ENCODE measurements around the gene EMC6.
A peak's percentile ranks its signal among the peaks of the same experiment; 100 is the strongest.
"Not testable (repeated sequence)": the region's sequence is repeated elsewhere in the genome, so short reads cannot be mapped to it uniquely, and the experiment has no call there.

EMC6 gene

DNA sequence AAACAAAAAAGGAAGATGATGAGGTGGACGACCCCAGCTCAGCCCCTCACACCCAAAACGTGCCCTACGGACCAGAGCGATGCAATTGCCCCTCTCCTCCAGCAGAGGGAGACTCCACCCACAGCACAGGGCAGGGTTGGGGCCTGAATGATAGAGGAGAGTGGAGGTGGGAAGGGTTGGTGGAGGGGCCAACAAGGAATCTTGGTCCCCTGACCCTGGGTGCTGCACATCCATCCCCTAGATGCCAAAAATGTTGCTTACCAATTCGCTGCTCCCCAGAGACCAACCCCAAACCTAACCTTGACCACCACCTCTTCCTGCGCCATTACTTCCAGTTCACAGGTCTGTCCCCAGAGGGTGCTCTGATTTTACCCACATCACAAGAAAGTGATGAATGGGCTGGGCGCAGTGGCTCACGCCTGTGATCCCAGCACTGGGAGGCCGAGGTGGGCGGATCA is 14.5 kb downstream of the EMC6 start:
- DNase-seq: no peak

DNA sequence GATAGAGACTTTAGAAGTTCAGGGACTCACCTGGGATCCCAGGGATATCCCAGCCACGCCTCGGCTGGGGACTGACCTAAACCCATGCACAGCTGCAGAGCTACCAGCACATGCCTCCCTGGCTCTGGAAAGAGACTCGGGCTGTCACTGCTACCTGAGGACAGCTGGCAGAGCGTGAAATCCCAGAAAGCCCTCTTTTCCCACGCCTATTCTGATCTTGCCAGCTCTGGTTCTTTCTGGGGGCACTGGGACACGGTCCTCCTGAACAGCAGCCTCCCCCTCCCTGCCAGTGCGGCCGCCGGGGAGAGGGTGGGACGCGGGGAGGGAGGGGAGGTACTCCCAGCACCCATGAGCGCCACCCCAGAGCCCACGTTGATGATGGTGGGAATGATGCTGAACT is 16.6 kb downstream of the EMC6 start:
- DNase-seq: peak; percentile 40

DNA sequence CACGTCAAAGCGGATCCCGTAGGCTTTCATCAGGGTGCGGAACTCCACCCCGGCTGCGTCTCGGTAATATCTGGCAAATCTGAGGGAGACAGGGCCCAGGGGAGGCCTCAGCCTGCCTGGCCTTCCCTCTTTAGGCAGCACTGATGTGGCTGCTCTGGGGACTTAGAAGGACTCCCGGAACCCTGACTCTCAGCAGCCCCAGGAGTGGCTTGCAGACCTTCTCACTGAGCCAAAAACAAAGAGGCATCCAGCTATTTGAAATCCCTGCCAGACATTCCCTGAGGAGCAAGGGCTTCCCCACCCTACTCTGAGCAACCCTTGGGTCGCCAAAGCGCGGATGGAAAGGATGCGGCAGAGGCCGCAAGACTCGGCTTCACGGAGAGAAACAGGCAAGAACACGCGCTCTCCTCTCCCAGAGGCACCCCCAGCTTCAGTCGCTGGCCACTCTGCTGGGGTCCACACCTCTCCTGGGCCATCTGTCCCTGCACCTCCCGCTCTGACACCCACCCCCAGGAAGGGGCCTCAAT is 19.5 kb downstream of the EMC6 start:
- DNase-seq: no peak

DNA sequence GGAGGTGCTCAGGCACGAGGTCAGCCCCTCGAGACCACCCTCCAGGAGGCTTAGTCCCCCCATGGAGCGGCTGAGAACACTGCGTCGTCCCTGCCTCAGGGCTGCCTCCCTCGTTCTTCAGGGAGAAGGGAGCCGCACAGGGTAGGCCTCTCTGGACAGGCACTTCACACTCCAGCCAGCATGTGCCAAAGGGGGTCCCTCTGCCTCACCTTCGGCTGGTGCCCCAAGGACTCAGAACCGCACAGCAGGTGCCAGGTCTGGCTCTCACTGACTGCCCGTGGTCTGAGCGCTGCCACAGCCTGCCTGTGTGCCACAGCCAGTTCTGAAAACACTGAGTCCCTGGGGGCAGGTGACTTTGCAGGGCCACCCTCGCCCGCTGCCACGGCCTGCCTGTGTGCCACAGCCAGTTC is 20.2 kb downstream of the EMC6 start:
- no peak for DNase-seq

DNA sequence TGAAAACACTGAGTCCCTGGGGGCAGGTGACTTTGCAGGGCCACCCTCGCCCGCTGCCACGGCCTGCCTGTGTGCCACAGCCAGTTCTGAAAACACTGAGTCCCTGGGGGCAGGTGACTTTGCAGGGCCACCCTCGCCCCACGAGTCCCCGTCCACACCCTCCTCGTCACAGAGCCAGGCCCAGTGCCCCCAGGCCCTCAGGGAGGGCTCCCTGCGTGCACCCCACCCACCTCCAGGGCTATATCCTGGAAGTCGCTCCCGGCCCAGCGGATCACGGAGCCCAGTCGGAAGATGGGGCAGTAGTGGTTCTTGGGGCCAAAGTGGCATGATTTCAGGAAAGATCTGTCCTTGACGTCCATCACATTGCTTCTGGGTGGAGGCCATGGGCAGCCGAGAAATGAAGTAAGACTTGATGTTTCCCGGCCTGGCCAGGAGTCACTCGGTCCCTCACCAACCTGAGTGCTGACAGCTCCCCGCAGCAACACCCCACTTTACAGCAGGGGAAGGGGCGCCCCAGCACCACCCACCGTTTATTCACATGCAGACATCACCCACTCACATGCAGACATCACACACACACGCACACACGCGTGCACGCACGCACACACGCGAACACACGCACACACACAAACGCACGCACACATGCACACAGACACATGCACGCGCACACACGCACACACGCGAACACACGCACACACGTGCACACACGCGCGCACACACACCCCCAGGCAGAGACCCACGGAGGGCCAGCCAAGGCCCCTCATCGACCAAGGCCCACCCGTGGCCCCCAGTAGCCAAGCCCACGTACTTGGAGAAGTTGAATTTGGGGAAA is 20.9 kb downstream of the EMC6 start:
- no peak for DNase-seq

DNA sequence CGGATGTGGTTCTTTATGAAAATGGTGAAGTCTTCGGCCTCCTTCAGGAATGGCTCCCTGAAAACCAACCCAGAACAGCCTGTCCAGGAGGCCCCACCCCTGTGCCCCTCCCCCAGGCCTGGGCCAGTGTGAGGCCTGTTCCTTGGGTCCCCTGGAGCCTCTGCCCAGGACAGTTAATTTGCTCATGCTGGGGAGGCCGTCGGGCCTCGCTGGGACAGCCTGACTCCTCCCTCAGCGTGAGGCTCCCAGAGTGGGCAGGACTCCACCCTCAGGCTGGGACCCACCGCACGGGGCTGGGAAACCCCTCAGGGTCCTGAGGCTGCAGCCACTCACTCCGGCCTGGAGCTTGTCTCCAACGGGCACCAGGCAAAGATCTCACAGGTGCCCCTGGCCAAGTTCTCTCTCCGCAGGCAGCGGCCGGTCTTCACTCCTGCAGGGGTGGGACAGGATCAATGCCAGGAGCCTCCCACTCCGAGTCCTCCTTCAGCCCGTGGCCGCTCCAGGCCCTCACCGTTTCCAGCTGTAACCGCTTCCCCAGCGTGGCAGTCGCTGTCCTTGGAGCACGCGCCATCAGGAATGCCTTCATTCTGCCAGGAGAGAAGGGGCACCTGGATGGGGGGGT is 21.6 kb downstream of the EMC6 start:
- no peak for DNase-seq

DNA sequence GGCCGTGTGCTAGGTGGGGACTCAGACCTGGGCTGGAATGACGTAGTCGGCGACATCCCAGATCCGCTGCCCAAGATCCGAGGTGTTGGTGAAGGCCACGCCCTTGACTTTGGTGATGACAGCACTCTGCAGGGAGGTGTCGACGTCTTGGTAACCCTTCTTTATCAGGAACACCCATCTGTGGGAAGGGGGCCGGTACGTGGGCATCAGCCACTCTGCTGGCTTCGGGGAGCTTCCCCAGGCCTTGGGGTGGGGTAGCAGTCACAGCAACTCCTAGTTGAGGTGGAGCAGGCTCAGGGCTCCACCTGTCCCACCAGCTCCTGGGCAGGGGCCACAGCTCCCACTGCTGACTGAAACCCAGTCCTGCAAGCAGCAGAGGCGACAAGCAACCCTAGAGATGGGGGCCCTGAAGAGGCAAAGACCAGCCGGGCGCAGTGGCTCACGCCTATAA is 23.0 kb downstream of the EMC6 start:
- DNase-seq: no peak

DNA sequence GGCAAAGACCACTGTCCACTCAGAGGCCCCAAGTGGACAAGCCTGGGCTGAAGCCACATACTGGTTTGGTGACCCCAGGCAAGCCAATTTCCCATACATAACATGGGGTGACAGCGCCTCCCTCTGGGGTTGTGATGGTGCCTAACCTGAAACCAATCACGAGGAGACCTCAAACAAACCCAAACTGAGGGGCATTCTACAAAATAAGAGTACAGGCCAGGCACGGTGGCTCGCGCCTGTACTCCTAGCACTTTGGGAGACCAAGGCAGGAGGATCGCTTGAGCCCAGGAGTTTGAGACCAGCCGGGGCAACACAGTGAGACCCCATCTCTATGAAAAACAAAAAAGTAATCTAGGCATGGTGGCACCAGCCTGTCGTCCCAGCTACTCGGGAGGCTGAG is 23.7 kb downstream of the EMC6 start:
- no peak for DNase-seq

DNA sequence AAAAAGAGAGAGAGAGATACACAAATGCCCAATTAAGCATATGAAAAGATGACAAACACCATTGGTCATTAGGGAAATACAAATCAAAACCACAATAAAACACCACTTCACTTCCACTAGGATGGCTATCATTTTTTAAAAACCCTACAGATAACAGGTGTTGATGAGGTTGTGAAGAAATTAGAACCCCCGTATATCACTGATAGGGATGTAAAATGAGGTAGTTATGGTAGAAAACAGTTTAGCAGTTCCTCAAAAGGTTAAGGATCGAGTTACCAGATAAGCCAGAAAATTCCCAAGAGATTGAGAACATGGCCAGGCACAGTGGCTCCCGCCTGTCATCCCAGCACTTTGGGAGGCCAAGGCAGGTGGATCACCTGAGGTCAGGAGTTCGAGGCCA is 24.5 kb downstream of the EMC6 start:
- no peak for DNase-seq

DNA sequence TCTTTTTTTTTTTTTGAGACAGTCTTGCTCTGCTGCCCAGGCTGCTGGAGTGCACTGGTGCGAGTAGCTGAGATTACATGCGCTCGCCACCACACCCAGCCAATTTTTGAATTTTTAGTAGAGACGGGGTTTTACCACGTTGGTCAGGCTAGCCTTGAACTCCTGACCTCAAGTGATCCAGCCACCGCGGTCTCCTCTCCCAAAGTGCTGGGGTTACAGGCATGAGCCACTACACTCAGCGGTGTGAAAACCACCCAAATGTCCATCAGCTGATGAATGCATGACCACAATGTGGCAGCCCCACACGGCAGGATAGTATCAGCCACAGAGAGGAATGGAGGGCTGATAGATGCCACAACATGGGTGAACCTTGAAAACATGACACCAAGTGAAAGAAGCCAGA is 25.2 kb downstream of the EMC6 start:
- no peak for DNase-seq

DNA sequence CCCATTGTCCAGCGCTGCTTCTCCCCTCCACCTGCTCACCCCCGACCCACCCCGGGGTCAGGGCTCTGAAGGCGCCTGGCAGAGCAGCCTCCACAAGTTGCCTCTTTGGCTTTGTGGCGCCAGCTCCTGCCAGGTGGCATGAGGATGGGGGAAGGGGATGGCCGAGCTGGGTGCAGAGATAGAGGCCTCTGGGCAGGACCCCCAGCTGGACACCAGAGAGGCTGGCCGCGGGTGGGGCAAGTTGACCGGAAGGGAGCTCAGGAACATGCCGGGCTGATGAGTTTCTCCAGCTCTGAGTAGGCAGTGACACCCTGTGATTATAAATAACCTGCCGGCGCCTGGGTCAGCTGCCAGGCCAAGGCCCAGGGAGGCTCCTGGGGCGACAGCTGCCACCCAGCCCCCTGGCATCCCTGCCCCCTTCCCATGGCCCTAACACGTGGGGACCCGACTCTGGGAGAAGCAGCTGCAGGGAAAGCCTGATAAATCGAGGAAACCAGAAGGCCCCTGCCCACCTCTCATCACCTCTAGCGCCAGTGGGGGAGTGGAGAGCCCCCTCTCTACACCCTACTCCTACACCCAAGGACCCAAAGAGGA is 26.6 kb downstream of the EMC6 start:
- DNase-seq: no peak

DNA sequence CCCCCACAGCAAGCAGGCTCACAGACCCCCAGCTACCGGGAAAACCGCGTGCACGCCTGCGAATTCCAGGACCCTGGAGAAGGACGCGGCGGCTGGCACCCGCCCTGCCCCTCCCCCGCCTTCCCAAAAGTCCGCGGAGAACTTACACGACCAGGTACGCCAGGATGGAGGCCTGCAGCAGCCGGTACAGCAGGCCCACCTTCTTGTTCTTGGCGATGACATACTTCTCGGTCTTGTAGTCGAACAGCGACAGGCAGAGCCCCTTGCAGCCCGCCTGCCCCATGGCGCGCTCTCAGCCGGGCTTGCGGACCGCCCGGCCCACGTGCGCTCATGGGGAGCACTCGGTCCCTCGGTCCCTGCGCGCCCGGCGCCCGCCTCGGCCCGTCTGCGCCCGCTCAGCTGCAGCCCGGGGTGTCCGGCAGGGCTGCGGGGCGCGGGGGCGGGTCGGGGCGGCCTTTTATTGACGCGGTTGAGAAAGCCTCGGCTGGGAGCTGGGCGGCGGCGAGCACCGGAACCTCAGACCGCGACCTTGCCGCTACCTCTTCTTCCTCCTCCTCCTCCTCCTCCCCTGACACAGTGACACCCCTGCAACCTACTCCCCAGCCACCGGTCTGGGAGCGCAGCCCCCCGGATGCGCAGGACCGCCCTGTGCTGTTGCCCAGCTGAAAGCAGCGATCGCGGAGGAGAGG is 27.3 kb downstream of the EMC6 start, which contains the start of gene P2RX5:
Gene P2RX5, minus strand, starts transcription at position 433 of the 689 bp plus-strand sequence. Its CDS starts 150 bp downstream, at position 283.
- no peak for DNase-seq

DNA sequence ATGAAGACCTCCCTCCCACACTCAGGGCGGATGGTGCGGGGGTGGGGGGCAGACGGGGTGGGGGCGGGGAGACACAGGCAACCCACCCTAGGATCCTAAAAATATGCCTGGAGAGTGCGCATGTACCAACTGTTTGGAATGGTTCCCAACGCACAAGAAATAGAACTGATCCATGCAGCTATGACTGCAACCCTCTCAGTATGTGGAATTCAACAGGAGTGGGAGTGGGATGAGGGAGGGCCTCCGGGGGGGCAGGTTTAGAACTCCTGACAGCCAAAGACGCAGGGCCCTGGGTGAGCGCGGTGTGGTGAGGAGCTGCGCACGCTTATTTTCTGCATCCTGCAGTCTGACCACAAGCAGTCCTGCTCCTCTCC is 28.5 kb downstream of the EMC6 start:
- no peak for DNase-seq

DNA sequence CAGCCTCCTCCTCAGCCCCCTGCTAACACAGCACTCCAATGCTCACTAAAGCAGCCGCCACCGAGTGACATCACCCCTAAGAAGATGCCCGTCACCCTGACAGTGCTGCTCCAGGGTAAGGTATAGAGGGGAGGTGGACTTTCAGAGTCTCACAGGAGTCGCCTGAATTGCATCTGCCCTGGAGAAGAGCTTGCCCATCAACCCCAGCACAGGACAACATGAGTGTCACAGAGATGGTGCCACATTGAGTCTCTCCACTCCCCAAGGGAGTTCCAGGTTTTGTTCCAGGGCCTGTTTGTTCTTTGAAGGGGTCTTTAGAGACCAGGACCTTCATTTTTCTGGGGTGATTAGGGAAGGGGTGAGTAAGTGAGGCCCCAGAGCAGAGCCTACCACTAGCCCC is 29.5 kb downstream of the EMC6 start:
- DNase-seq: no peak

DNA sequence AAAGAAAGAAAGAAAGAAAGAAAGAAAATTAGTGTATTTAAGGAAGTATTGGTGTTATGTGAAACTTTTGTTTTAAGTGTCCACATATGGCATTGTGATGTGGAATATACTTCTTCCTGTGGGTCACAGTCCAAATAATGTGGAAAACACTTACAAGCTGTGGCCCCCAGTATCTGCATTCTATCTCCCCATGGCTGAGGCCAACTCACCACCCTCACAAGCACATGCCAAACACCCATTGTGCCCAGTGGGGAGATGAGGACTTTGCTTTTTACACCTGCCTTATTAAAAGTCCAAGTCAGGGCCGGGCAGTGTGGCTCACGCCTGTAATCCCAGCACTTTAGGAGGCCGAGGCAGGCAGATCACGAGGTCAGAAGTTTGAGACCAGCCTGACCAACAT is 31.3 kb downstream of the EMC6 start:
- no peak for DNase-seq

DNA sequence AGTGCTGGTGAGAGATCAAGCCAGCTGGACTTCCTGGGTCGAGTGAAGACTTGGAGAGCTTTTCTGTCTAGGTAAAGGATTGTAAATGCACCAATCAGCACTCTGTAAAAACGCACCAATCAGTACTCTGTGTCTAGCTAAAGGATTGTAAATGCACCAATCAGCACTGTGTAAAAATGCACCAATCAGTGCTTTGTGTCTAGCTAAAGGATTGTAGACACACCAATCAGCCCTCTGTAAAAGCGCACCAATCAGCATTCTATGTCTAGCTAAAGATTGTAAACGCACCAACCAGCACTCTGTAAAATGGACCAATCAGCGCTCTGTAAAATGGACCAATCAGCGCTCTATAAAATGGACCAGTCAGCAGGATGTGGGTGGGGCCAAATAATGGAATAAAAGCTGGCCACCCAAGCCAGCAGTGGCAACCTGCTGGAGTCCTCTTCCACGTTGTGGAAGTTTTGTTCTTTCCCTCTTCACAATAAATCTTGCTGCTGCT is 33.5 kb downstream of the EMC6 start:
- DNase-seq: not testable (repeated sequence)

DNA sequence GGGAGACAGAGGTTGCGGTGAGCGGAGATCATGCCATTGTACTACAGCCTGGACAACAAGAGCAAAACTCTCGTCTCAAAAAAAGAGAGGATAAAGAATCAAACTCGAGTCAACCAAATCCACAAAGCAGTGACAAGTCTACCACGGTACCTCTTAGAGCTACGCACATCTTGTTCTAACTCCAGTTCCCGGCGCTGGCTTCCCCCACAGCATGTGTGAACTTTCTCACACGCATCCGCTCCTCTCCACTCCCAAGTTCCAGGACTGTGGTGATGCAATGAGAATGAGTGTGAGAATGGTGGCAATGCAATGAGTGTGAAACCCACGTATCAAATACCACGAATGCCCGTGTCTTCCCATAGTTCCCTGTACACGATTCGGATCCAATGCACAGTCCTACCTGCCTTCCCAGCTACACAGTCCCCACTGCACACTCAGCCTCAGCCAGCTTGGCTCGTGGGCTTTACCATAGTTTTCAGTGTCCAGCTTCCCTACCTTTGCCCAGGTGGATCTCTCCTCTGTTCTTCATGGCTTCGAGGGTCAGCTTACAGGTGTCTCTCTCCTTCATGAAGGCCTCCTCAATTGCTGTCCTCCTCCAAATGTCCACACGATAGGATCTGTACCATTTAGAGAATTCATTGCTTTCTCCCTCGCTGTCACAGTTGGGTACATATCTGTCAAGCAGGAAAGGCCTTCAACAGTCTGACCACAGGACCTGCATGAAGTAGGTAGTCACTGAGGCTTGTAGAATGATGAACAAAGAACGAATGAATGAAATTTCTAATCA is 36.5 kb downstream of the EMC6 start:
- no peak for DNase-seq

DNA sequence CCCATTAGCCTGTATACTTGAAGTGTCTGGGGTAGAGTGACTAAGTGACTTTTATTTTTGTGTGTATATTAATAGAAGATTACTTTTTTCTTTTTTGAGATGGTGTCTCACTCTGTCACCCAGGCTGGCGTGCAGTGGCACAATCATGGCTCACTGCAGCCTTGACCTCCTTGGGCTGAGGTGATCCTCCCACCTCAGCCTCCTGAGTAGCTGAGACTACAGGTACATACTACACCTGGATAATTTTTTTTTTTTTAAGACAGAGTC is 37.0 kb downstream of the EMC6 start:
- not testable (repeated sequence) for DNase-seq

DNA sequence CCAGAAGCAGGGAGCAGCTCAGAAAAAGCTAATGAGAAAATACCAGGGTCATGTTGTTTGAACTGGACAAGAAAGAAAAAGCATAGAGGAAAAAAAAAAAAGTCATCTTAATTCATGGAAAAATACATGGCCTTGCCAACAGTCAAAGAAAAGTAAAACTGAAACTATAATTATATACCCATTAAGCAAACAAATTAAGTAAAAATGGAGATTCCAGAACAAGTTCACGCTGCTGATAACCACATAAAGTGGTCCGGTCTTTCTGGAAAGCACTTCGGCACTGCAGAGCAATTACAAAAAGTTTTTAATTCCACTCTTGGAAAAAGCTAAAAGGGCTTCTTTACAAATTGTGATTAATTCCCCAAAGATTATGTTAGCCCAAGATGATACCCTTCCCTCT is 39.8 kb downstream of the EMC6 start:
- DNase-seq: no peak

DNA sequence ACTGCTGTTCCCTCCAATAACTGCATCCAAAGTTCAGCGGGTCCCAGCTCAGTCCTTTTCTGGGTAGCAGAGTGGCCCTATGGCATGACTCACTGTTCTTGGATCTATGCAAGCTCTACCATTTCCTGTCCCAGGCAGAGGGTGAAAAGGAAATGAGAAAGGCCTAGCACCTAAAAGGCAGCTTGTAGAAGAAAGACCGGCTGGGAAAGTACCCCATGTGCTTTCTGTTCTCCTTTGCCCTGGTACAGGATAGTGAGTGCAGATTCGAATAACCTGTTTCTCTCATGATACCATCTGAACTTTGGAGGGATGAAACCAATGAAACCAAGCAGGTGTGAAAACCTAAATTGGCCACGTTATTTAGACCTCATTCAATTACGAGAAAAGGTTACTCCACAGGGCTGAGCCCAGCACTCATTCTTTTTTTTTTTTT is 42.4 kb downstream of the EMC6 start:
- DNase-seq: no peak

DNA sequence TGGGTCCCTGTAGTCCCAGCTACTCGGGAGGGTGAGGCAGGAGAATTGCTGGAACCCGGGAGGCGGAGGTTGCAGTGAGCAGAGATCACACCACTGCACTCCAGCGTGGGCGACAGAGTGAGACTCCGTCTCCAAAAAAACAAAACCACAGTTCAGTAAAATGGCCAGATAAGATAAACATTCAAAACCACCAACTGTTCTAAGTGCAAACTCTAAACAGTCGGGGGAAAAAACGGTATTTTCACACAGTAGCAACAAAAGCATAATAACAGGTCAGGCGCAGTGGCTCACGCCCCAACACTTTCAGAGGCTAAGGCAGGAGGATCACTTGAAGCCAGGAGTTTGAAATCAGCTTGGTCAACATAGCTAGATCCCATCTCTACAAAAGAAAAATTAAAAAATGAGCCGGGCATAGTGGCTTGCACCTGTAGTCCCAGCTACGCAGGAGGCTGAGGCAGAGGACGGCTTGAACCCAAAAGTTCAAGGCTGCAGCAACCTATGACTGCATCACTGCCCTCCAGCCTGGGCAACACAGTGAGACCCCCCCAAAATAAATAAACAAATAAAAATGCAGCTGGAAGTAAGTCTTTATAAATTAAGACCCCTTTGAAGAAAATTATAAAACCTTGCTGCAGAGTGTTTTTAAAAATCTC is 44.3 kb downstream of the EMC6 start:
- no peak for DNase-seq

DNA sequence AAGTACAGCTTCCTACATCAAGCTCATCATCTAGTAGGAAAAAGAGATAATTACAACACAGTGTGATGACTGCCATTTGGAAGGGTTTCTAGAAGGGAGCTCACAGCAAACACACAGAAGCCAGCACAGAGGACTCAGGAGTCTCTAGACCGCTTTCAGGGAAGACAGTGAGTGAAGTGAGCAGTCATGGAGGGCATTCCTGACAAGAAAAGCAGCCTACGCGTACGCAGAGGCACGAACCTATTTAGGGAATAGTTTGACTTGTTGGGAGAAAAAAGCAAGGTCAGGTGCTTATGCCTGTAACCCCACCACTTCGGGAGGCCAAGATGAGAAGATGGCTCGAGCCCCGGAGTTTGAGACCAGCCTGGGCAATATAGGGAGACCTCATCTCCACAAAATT is 46.7 kb downstream of the EMC6 start:
- no peak for DNase-seq

All from NCI-H2171 (cell line).